ENCODE results near the gene MAPK1IP1L. TPM values are rescaled to one million over a fixed set of nuclear protein-coding genes. Genes with fewer than 3 reads are reported as not detected.
A peak's percentile ranks its signal among the peaks of the same experiment; 100 is the strongest.

Gene MAPK1IP1L
- total and polyA plus RNA-seq, 2 of the 8 experiments (the other 6 are each of a cell fraction or from before 2014, with no cell fraction given): 111 to 228 TPM

GRCh38 chr14:55107766-55108554, 56.5 kb downstream of the MAPK1IP1L start (continued):
- TF ChIP-seq BCL11A (IDR thresholded peaks at IDR 0.05; ENCODE audit: low read depth in 2 of 2, low read length in 2 of 2): no peak
- TF ChIP-seq BRCA1 (IDR thresholded peaks at IDR 0.05; ENCODE audit: low read depth, low read length): no peak
- no peak for TF ChIP-seq BACH1 (IDR thresholded peaks at IDR 0.05; ENCODE audit: low read length)
- no peak for TF ChIP-seq ZNF274 (IDR thresholded peaks at IDR 0.05; ENCODE audit: borderline replicate concordance, extremely low read depth, low read length)
- no peak for TF ChIP-seq MAFK (IDR thresholded peaks at IDR 0.05; ENCODE audit: low read depth, low read length)
- no peak for TF ChIP-seq CBX5 (IDR thresholded peaks at IDR 0.05; ENCODE audit: low read depth, low read length)
- 0 out of 2 replicates have a peak, but pooled peaks have one; percentile 6 for TF ChIP-seq SP1 (IDR thresholded peaks at IDR 0.05; ENCODE audit: low read depth, low read length)
- no peak for TF ChIP-seq YY1 (IDR thresholded peaks at IDR 0.05; ENCODE audit: low read depth, low read length)
- TF ChIP-seq POU5F1 (IDR thresholded peaks at IDR 0.05; ENCODE audit: low read depth, low read length): no peak
- no peak for TF ChIP-seq RBBP5 (IDR thresholded peaks at IDR 0.05; ENCODE audit: borderline replicate concordance, low read depth, low read length)
- TF ChIP-seq RAD21 (IDR thresholded peaks at IDR 0.05 in 1 of 2, conservative IDR thresholded peaks at IDR 0.05 in 1 of 2; ENCODE audit: low read depth in 2 of 2, low read length in 2 of 2): no peak
- TF ChIP-seq EZH2 (IDR thresholded peaks at IDR 0.05; ENCODE audit: low read depth, low read length, severe bottlenecking): no peak
- no peak for TF ChIP-seq CHD2 (IDR thresholded peaks at IDR 0.05; ENCODE audit: low read length)
- TF ChIP-seq, protein P1, sequence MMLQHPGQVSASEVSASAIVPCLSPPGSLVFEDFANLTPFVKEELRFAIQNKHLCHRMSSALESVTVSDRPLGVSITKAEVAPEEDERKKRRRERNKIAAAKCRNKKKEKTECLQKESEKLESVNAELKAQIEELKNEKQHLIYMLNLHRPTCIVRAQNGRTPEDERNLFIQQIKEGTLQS (IDR thresholded peaks at IDR 0.05; ENCODE audit: insufficient read depth, low read depth, low read length): 0 out of 2 replicates have a peak, but pooled peaks have one; percentile 11
- TF ChIP-seq ATF2 (IDR thresholded peaks at IDR 0.05; ENCODE audit: low read length): no peak
- TF ChIP-seq SRF (IDR thresholded peaks at IDR 0.05; ENCODE audit: low read depth, low read length): no peak
- TF ChIP-seq TAF7 (optimal IDR thresholded peaks at IDR 0.05; ENCODE audit: borderline replicate concordance, low read depth, low read length): no peak
- TF ChIP-seq SP2 (IDR thresholded peaks at IDR 0.05; ENCODE audit: low read length): no peak
- TF ChIP-seq JUN (IDR thresholded peaks at IDR 0.05; ENCODE audit: low read depth, low read length): no peak
- no peak for TF ChIP-seq SIRT6 (IDR thresholded peaks at IDR 0.05; ENCODE audit: low read length)
- TF ChIP-seq SP4 (IDR thresholded peaks at IDR 0.05; ENCODE audit: low read length): no peak
- no peak for TF ChIP-seq CHD1 (IDR thresholded peaks at IDR 0.05; ENCODE audit: low read depth, low read length)
- no peak for TF ChIP-seq SUZ12 (IDR thresholded peaks at IDR 0.05; ENCODE audit: low read length)

All from H1 (cell line).